CD4-positive, alpha-beta memory T cell (primary cell): ENCODE measurements around the gene OPCML. TPM values are rescaled to one million over a fixed set of nuclear protein-coding genes. Genes with fewer than 3 reads are reported as not detected.

Source experiments
- CTCF ChIA-PET: fragments of 350-600 bp; sonication (Branson Sonifier 250); formaldehyde crosslinking; loops from one replicate; lab custom pipeline; 2021; ENCODE audit warnings: inconsistent platforms; ENCODE audit not compliant: partially characterized antibody; lab: Charles Lee
- POLR2A ChIA-PET: fragments of 350-600 bp; sonication (Branson Sonifier 250); formaldehyde crosslinking; loops from one replicate; lab custom pipeline; 2021; ENCODE audit not compliant: partially characterized antibody; lab: Charles Lee
- DNase-seq, 5 donors: peaks; one replicate each; pipeline versions ENCODE4 v3.0.0 to v3.0.0-alpha.2; 2020 to 2022; ENCODE audit warnings: mixed read lengths in 1 of 5
- H3K27ac ChIP-seq: one replicate; pipeline ENCODE4 v1.7.0; 2013; ENCODE audit warnings: low read depth, low read length
- H3K27me3 ChIP-seq: 2 replicates; pipeline ENCODE4 v1.7.0; 2013; ENCODE audit warnings: mild to moderate bottlenecking, low read length, moderate library complexity; ENCODE audit not compliant: insufficient read depth
- H3K36me3 ChIP-seq: 2 replicates; pipeline ENCODE4 v1.7.0; 2013; ENCODE audit warnings: mild to moderate bottlenecking, low read length, moderate library complexity; ENCODE audit not compliant: insufficient read depth
- H3K4me1 ChIP-seq: 2 replicates; pipeline ENCODE4 v1.7.0; 2013; ENCODE audit warnings: mild to moderate bottlenecking, low read length, moderate library complexity; ENCODE audit not compliant: insufficient read depth
- H3K4me3 ChIP-seq, 2 donors: one replicate each; pipeline ENCODE4 v1.7.0; 2013; ENCODE audit warnings: low read length in 2 of 2, mild to moderate bottlenecking in 1 of 2
- H3K9me3 ChIP-seq, 2 donors: one replicate each; pipeline ENCODE4 v1.7.0; 2013; ENCODE audit warnings: low read length in 2 of 2, control low read depth in 1 of 2; ENCODE audit not compliant: control insufficient read depth in 1 of 2
- H3K27ac Mint-ChIP-seq, 7 donors: one replicate each; pipeline ENCODE4 v1.8.0; 2020 to 2021; ENCODE audit warnings: mixed read lengths in 7 of 7, mild to moderate bottlenecking in 6 of 7, inconsistent platforms in 3 of 7, moderate library complexity in 3 of 7
- H3K27me3 Mint-ChIP-seq, 2 donors: one replicate each; pipeline ENCODE4 v1.8.0; 2020 to 2021; ENCODE audit warnings: mixed read lengths in 2 of 2
- H3K36me3 Mint-ChIP-seq, 2 donors: one replicate each; pipeline ENCODE4 v1.8.0; 2020 to 2021; ENCODE audit warnings: mixed read lengths in 2 of 2, inconsistent platforms in 1 of 2, mild to moderate bottlenecking in 1 of 2
- H3K4me1 Mint-ChIP-seq, 4 donors: one replicate each; pipeline ENCODE4 v1.8.0; 2020 to 2021; ENCODE audit warnings: mixed read lengths in 4 of 4, mild to moderate bottlenecking in 1 of 4
- H3K4me3 Mint-ChIP-seq, 8 donors: one replicate each; pipeline ENCODE4 v1.8.0; 2020 to 2021; ENCODE audit warnings: mixed read lengths in 8 of 8, mild to moderate bottlenecking in 7 of 8, moderate library complexity in 6 of 8, inconsistent platforms in 3 of 8
- H3K9me3 Mint-ChIP-seq, 8 donors: one replicate each; pipeline ENCODE4 v1.8.0; 2020 to 2021; ENCODE audit warnings: mixed read lengths in 8 of 8, mild to moderate bottlenecking in 5 of 8, inconsistent platforms in 3 of 8, moderate library complexity in 1 of 8
- intact Hi-C: fragments of 100-400 bp; cut with micrococcal nuclease; formaldehyde crosslinking; loops from one replicate; pipeline ENCODE4 v1.15.1; 2023
- polyA plus RNA-seq, 2 donors: library from polyadenylated mRNA; unstranded; fragments of 300-500 nt; fragmentation: Illumina TruSeq; gene quantifications; one replicate each; pipeline ENCODE4 v1.2.3, GENCODE V29; 2021
- total RNA-seq, 2 experiments: library from RNA; stranded (reverse); gene quantifications; one replicate each; pipeline ENCODE4 v1.2.3, GENCODE V29; 2021

Gene OPCML
- total and polyA plus RNA-seq, 4 experiments from 2014 or later: not detected

DNA sequence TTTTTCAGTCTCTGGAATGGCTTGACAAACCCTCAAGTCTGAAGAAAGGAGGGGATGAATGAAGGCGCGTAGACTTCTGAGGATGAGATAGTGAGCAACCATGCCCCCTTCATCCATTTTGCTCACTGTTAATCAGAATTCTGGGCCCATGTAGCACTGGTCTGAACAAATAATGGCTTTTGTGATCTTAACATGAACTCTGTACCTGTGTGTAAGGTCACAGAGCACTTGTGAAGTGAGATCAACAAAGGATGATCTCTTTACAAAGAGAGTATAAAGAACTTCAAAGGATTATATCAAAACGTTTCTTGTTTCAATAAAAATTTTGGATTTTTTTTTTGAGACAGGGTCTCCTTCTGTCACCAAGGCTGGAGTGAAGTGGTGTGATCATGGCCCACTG is 976.7 kb downstream of the OPCML start:
- Mint-ChIP-seq H3K4me3 (no peak overlapping the region), H3K27ac (no peak overlapping the region), H3K27me3 (peaks cover 0 to 3% of the 10 kb centered on the region in 2 donors), H3K4me1 (peaks cover 0 to 1% (median 0%) of the 10 kb centered on the region in 4 donors), H3K9me3 (peaks cover 0 to 21% (median 6%) of the 10 kb centered on the region in 8 donors), H3K36me3 (no peaks in the 10 kb centered on the region)
- Histone ChIP-seq H3K4me1 (no peaks in the 10 kb centered on the region), H3K9me3 (no peaks in the 10 kb centered on the region), H3K27me3 (no peaks in the 10 kb centered on the region), H3K36me3 (no peaks in the 10 kb centered on the region), H3K4me3 (no peak overlapping the region), H3K27ac (no peak overlapping the region)
- no peak for DNase-seq
- intact Hi-C loops: no loop called here
- ChIA-PET POLR2A (no interaction called here), CTCF (no interaction called here)

DNA sequence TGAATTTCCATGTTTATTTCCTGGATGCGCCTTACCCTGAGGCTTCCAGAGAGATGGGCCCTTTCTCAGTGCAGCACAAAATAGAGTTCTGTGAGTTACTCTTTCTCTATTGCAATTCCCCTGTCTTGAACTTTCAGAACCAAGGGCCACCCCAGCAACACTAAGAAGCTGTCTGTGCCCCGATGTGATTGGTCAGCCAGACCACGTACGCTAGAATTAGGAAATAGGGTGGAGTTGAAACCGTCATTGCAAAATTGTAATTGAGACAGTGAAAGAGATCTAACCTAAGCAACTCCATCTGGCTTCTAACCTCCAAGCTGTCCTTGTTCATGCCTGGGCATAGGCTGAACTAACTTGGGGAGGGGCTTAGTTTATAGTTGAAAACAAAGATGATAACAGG is 981.3 kb downstream of the OPCML start:
- Mint-ChIP-seq H3K27me3 (no peaks in the 10 kb centered on the region), H3K4me1 (no peaks in the 10 kb centered on the region), H3K36me3 (no peaks in the 10 kb centered on the region), H3K9me3 (peaks cover 0 to 21% (median 8%) of the 10 kb centered on the region in 8 donors), H3K27ac (no peak overlapping the region), H3K4me3 (no peak overlapping the region)
- H3K27me3 ChIP-seq: no peaks in the 10 kb centered on the region
- H3K36me3 ChIP-seq: no peaks in the 10 kb centered on the region
- no peaks in the 10 kb centered on the region for H3K9me3 ChIP-seq
- no peaks in the 10 kb centered on the region for H3K4me1 ChIP-seq
- DNase-seq: no peak
- H3K4me3 ChIP-seq: no peak overlapping the region
- intact Hi-C loops: no loop called here
- ChIA-PET CTCF (no interaction called here), POLR2A (no interaction called here)
- no peak overlapping the region for H3K27ac ChIP-seq

GRCh38 chr11:132549561-132549960 is 982.7 kb downstream of the OPCML start:
- no peak for DNase-seq
- no peaks in the 10 kb centered on the region for H3K4me1 ChIP-seq
- no peaks in the 10 kb centered on the region for H3K4me1 Mint-ChIP-seq
- ChIA-PET POLR2A (no interaction called here), CTCF (no interaction called here)
- no peaks in the 10 kb centered on the region for H3K27me3 ChIP-seq
- H3K27ac ChIP-seq: no peak overlapping the region
- no peak overlapping the region for H3K4me3 ChIP-seq
- H3K9me3 ChIP-seq: no peaks in the 10 kb centered on the region
- peaks cover 0 to 16% (median 7%) of the 10 kb centered on the region in 8 donors for H3K9me3 Mint-ChIP-seq
- H3K36me3 ChIP-seq: no peaks in the 10 kb centered on the region
- no peaks in the 10 kb centered on the region for H3K36me3 Mint-ChIP-seq
- no peaks in the 10 kb centered on the region for H3K27me3 Mint-ChIP-seq
- no peak overlapping the region for H3K4me3 Mint-ChIP-seq
- intact Hi-C loops: no loop called here
- no peak overlapping the region for H3K27ac Mint-ChIP-seq

- no peaks in the 10 kb centered on the region for H3K9me3 ChIP-seq
- no peaks in the 10 kb centered on the region for H3K36me3 ChIP-seq
- H3K4me1 Mint-ChIP-seq: no peaks in the 10 kb centered on the region
- CTCF ChIA-PET: no interaction called here
- POLR2A ChIA-PET: no interaction called here
- H3K9me3 Mint-ChIP-seq: peaks cover 0 to 16% (median 7%) of the 10 kb centered on the region in 8 donors
- intact Hi-C loops: no loop called here
- no peak overlapping the region for H3K4me3 Mint-ChIP-seq
- H3K36me3 Mint-ChIP-seq: no peaks in the 10 kb centered on the region
- DNase-seq: no peak
- H3K27ac Mint-ChIP-seq: no peak overlapping the region
- H3K27me3 Mint-ChIP-seq: no peaks in the 10 kb centered on the region
- H3K27ac ChIP-seq: no peak overlapping the region
- no peak overlapping the region for H3K4me3 ChIP-seq
- H3K27me3 ChIP-seq: no peaks in the 10 kb centered on the region
- H3K4me1 ChIP-seq: no peaks in the 10 kb centered on the region
These were observed 983.3 kb downstream of the OPCML start for GRCh38 chr11:132549001-132549400.

GRCh38 chr11:132544007-132544406 is 988.3 kb downstream of the OPCML start:
- Histone ChIP-seq H3K9me3 (no peaks in the 10 kb centered on the region), H3K27ac (no peak overlapping the region), H3K4me1 (no peaks in the 10 kb centered on the region), H3K4me3 (no peak overlapping the region), H3K36me3 (no peaks in the 10 kb centered on the region), H3K27me3 (no peaks in the 10 kb centered on the region)
- no peak for DNase-seq
- H3K4me1 Mint-ChIP-seq: peaks cover 0 to 1% (median 0%) of the 10 kb centered on the region in 4 donors
- CTCF ChIA-PET: interaction anchor here (1.0 kb wide), 1 partner anchor 18 kb away, joined by 3 read pairs; no protein-coding TSS in a partner anchor
- POLR2A ChIA-PET: no interaction called here
- no peak overlapping the region for H3K27ac Mint-ChIP-seq
- H3K9me3 Mint-ChIP-seq: peaks cover 0 to 8% (median 2%) of the 10 kb centered on the region in 8 donors
- peaks cover 0 to 2% of the 10 kb centered on the region in 2 donors for H3K27me3 Mint-ChIP-seq
- no peaks in the 10 kb centered on the region for H3K36me3 Mint-ChIP-seq
- intact Hi-C loops: no loop called here
- H3K4me3 Mint-ChIP-seq: no peak overlapping the region

DNA sequence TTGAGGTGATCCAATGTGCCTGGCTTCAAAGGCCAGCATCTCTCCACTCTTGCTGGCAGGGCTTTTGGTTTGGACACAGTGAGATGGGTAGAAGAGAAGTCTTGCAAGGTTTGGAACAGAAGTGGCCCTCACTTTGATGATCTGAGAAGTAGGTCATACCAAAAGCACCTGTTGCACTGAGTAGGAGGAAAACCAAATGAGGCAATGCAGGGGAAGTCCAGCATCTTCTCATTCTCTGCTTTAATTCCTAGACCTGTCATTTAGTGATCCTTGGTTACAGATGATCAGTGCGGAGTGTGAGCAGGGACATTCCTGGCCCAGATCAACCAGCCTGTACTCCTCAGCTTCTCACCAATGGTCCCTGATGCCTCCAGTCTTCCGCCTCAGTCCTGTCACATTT is 990.5 kb downstream of the OPCML start:
- Histone ChIP-seq H3K9me3 (no peaks in the 10 kb centered on the region), H3K36me3 (no peaks in the 10 kb centered on the region), H3K4me3 (no peak overlapping the region), H3K4me1 (no peaks in the 10 kb centered on the region), H3K27ac (no peak overlapping the region), H3K27me3 (no peaks in the 10 kb centered on the region)
- Mint-ChIP-seq H3K9me3 (peaks cover 0 to 4% (median 0%) of the 10 kb centered on the region in 8 donors), H3K4me1 (peaks cover 0 to 1% (median 0%) of the 10 kb centered on the region in 4 donors), H3K27me3 (peaks cover 0 to 2% of the 10 kb centered on the region in 2 donors), H3K4me3 (no peak overlapping the region), H3K36me3 (no peaks in the 10 kb centered on the region), H3K27ac (no peak overlapping the region)
- DNase-seq: no peak
- ChIA-PET POLR2A (no interaction called here), CTCF (no interaction called here)
- intact Hi-C loops: no loop called here

- H3K4me3 Mint-ChIP-seq: no peak overlapping the region
- H3K9me3 Mint-ChIP-seq: no peaks in the 10 kb centered on the region
- ChIA-PET POLR2A (no interaction called here), CTCF (no interaction called here)
- DNase-seq: no peak
- H3K9me3 ChIP-seq: no peaks in the 10 kb centered on the region
- no peak overlapping the region for H3K27ac ChIP-seq
- peaks cover 0 to 2% of the 10 kb centered on the region in 2 donors for H3K27me3 Mint-ChIP-seq
- no peaks in the 10 kb centered on the region for H3K4me1 ChIP-seq
- no peak overlapping the region for H3K4me3 ChIP-seq
- intact Hi-C loops: no loop called here
- no peak overlapping the region for H3K27ac Mint-ChIP-seq
- no peaks in the 10 kb centered on the region for H3K36me3 ChIP-seq
- no peaks in the 10 kb centered on the region for H3K27me3 ChIP-seq
- H3K4me1 Mint-ChIP-seq: peaks cover 0 to 1% (median 0%) of the 10 kb centered on the region in 4 donors
- H3K36me3 Mint-ChIP-seq: no peaks in the 10 kb centered on the region
These were observed 991.7 kb downstream of the OPCML start for GRCh38 chr11:132540581-132540980.
